ENCODE results near the gene ZNF772. TPM values are rescaled to one million over a fixed set of nuclear protein-coding genes. Genes with fewer than 3 reads are reported as not detected.

Gene ZNF772
- total RNA-seq, 2 donors from 2014 or later = 9.1 to 11.8 TPM

- no peaks in the 10 kb centered on the region for H3K4me1 ChIP-seq (ENCODE audit: control insufficient read depth, insufficient read depth, low read length)
- no peak for DNase-seq
- 93 to 98% methylated on average over 3 to 5 of the region's 5 CpGs for WGBS, 2 experiments (ENCODE audit: insufficient coverage in 1 of 2, insufficient read length in 1 of 2)
- no peak overlapping the region for H3K9ac ChIP-seq (ENCODE audit: extremely low read depth, low read length, poor library complexity, severe bottlenecking)
- no peak overlapping the region for H3K4me3 ChIP-seq (ENCODE audit: low read length)
- no peaks in the 10 kb centered on the region for H3K27me3 Mint-ChIP-seq (ENCODE audit: insufficient read depth)
- H3K36me3 Mint-ChIP-seq (ENCODE audit: low read depth) = peaks cover 48% of the 10 kb centered on the region
- H3K9me3 ChIP-seq (ENCODE audit: control insufficient read depth, low read length) = peaks cover 65% of the 10 kb centered on the region
- H3K27ac Mint-ChIP-seq = no peak overlapping the region
- H3K36me3 ChIP-seq (ENCODE audit: control insufficient read depth, insufficient read depth, low read length) = peaks cover 35% of the 10 kb centered on the region
- no peak overlapping the region for H3K27ac ChIP-seq (ENCODE audit: low read depth, low read length)
- TF ChIP-seq CTCF (conservative IDR thresholded peaks at IDR 0.05) = no peak
- no peaks in the 10 kb centered on the region for H3K27me3 ChIP-seq (ENCODE audit: control insufficient read depth, insufficient read depth, low read length, poor library complexity, severe bottlenecking)
- peaks cover 81% of the 10 kb centered on the region for H3K9me3 Mint-ChIP-seq
- H3K4me1 Mint-ChIP-seq = no peaks in the 10 kb centered on the region
- H3K4me3 Mint-ChIP-seq = no peak overlapping the region
Observed at GRCh38 chr19:57466489-57466888, 10.9 kb downstream of the ZNF772 start.

GRCh38 chr19:57465680-57466381 is 11.5 kb downstream of the ZNF772 start:
- peak; percentile 74 for TF ChIP-seq CTCF (conservative IDR thresholded peaks at IDR 0.05)
- no peak overlapping the region for H3K27ac ChIP-seq (ENCODE audit: low read depth, low read length)
- H3K9ac ChIP-seq (ENCODE audit: extremely low read depth, low read length, poor library complexity, severe bottlenecking) = no peak overlapping the region
- H3K4me3 ChIP-seq (ENCODE audit: low read length) = no peak overlapping the region
- H3K27ac Mint-ChIP-seq = no peak overlapping the region
- H3K27me3 Mint-ChIP-seq (ENCODE audit: insufficient read depth) = no peaks in the 10 kb centered on the region
- H3K9me3 Mint-ChIP-seq = peaks cover 79% of the 10 kb centered on the region
- H3K36me3 ChIP-seq (ENCODE audit: control insufficient read depth, insufficient read depth, low read length) = peaks cover 30% of the 10 kb centered on the region
- peaks cover 58% of the 10 kb centered on the region for H3K9me3 ChIP-seq (ENCODE audit: control insufficient read depth, low read length)
- no peaks in the 10 kb centered on the region for H3K4me1 Mint-ChIP-seq
- 68% methylated on average over 5 of the region's 5 CpGs for WGBS, 2 experiments (ENCODE audit: insufficient coverage in 1 of 2, insufficient read length in 1 of 2)
- no peaks in the 10 kb centered on the region for H3K27me3 ChIP-seq (ENCODE audit: control insufficient read depth, insufficient read depth, low read length, poor library complexity, severe bottlenecking)
- H3K4me3 Mint-ChIP-seq = no peak overlapping the region
- no peaks in the 10 kb centered on the region for H3K4me1 ChIP-seq (ENCODE audit: control insufficient read depth, insufficient read depth, low read length)
- H3K36me3 Mint-ChIP-seq (ENCODE audit: low read depth) = peaks cover 42% of the 10 kb centered on the region
- peak; percentile 75 for DNase-seq

GRCh38 chr19:57452307-57452706 is 25.1 kb downstream of the ZNF772 start:
- Mint-ChIP-seq H3K27ac (no peak overlapping the region), H3K4me3 (no peak overlapping the region), H3K4me1 (no peaks in the 10 kb centered on the region), H3K36me3 (ENCODE audit: low read depth) (peaks cover 19% of the 10 kb centered on the region), H3K9me3 (peaks cover 15% of the 10 kb centered on the region), H3K27me3 (ENCODE audit: insufficient read depth) (no peaks in the 10 kb centered on the region)
- no peak overlapping the region for H3K9ac ChIP-seq (ENCODE audit: extremely low read depth, low read length, poor library complexity, severe bottlenecking)
- DNase-seq = no peak
- H3K4me1 ChIP-seq (ENCODE audit: control insufficient read depth, insufficient read depth, low read length) = no peaks in the 10 kb centered on the region
- peaks cover 7% of the 10 kb centered on the region for H3K36me3 ChIP-seq (ENCODE audit: control insufficient read depth, insufficient read depth, low read length)
- no peak overlapping the region for H3K4me3 ChIP-seq (ENCODE audit: low read length)
- no peak overlapping the region for H3K27ac ChIP-seq (ENCODE audit: low read depth, low read length)
- peaks cover 12% of the 10 kb centered on the region for H3K9me3 ChIP-seq (ENCODE audit: control insufficient read depth, low read length)
- 90 to 100% methylated on average over 2 to 3 of the region's 3 CpGs for WGBS, 2 experiments (ENCODE audit: insufficient coverage in 1 of 2, insufficient read length in 1 of 2)
- TF ChIP-seq CTCF (conservative IDR thresholded peaks at IDR 0.05) = no peak
- no peaks in the 10 kb centered on the region for H3K27me3 ChIP-seq (ENCODE audit: control insufficient read depth, insufficient read depth, low read length, poor library complexity, severe bottlenecking)
